Mammary epithelial cell (primary cell): Measurements from ENCODE around the gene CCDC33.

ENCODE experiments used
- EZH2 ChIP-seq: IDR thresholded peaks from 2 replicates; pipeline ENCODE4 v1.6.1; 2012; ENCODE audit warnings: low read length, inconsistent platforms, borderline replicate concordance
- TF ChIP-seq, protein P1 (sequence below), 2 donors: IDR thresholded peaks in 1 of 2; conservative IDR thresholded peaks in 1 of 2; 2 replicates each; pipeline ENCODE4 v1.5.1; 2011 to 2012; ENCODE audit warnings: inconsistent platforms in 2 of 2, low read length in 2 of 2, mild to moderate bottlenecking in 2 of 2, control low read depth in 1 of 2, low read depth in 1 of 2; ENCODE audit not compliant: insufficient read depth in 1 of 2; ENCODE audit errors: extremely low read depth in 1 of 2

DNA sequence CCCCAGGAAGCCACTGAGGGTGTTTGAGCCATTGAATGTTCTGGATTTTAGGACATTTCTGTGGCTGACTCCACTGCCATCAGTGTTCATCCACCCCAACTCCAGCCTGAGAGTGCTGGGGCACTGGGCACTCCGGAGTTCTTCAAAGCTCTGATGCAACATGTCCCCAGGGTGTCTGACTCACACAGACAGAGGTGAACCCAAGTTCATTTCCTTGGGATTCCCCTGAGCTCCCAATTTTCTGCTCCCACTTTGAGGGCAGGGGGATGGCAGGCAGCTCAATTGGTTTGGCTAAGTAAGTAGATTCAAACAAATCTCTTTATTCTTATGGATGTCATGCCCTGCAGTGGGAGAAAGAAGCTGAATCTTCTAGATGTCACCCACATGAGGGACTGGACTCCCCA, 35.7 kb upstream of the CCDC33 start:
- TF ChIP-seq, protein P1, sequence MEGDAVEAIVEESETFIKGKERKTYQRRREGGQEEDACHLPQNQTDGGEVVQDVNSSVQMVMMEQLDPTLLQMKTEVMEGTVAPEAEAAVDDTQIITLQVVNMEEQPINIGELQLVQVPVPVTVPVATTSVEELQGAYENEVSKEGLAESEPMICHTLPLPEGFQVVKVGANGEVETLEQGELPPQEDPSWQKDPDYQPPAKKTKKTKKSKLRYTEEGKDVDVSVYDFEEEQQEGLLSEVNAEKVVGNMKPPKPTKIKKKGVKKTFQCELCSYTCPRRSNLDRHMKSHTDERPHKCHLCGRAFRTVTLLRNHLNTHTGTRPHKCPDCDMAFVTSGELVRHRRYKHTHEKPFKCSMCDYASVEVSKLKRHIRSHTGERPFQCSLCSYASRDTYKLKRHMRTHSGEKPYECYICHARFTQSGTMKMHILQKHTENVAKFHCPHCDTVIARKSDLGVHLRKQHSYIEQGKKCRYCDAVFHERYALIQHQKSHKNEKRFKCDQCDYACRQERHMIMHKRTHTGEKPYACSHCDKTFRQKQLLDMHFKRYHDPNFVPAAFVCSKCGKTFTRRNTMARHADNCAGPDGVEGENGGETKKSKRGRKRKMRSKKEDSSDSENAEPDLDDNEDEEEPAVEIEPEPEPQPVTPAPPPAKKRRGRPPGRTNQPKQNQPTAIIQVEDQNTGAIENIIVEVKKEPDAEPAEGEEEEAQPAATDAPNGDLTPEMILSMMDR (conservative IDR thresholded peaks at IDR 0.05 in 1 of 2, IDR thresholded peaks at IDR 0.05 in 1 of 2; ENCODE audit: extremely low read depth in 1 of 2, insufficient read depth in 1 of 2, low read depth in 1 of 2, low read length in 2 of 2) = no peak
- no peak for TF ChIP-seq EZH2
